ENCODE results near the gene DENND5A. TPM values are rescaled to one million over a fixed set of nuclear protein-coding genes. Genes with fewer than 3 reads are reported as not detected.

DENND5A gene
- total and polyA plus RNA-seq, 3 donors from 2014 or later, result 51.2 to 88.8 (median 73.6) TPM

GRCh38 chr11:9280655-9281301 is 15.6 kb upstream of the DENND5A start:
- Histone ChIP-seq H3K36me3 (ENCODE audit: low read depth, missing control alignments) (no peaks in the 10 kb centered on the region), H3K9me3 (no peaks in the 10 kb centered on the region), H3K27me3 (no peaks in the 10 kb centered on the region), H3K4me1 (no peaks in the 10 kb centered on the region), H3K4me3 (no peak overlapping the region), H3K27ac (no peak overlapping the region)
- TF ChIP-seq, protein P1, sequence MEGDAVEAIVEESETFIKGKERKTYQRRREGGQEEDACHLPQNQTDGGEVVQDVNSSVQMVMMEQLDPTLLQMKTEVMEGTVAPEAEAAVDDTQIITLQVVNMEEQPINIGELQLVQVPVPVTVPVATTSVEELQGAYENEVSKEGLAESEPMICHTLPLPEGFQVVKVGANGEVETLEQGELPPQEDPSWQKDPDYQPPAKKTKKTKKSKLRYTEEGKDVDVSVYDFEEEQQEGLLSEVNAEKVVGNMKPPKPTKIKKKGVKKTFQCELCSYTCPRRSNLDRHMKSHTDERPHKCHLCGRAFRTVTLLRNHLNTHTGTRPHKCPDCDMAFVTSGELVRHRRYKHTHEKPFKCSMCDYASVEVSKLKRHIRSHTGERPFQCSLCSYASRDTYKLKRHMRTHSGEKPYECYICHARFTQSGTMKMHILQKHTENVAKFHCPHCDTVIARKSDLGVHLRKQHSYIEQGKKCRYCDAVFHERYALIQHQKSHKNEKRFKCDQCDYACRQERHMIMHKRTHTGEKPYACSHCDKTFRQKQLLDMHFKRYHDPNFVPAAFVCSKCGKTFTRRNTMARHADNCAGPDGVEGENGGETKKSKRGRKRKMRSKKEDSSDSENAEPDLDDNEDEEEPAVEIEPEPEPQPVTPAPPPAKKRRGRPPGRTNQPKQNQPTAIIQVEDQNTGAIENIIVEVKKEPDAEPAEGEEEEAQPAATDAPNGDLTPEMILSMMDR (IDR thresholded peaks at IDR 0.05), result no peak
- no peak for TF ChIP-seq POLR2A (IDR thresholded peaks at IDR 0.05)
- 76 to 78% methylated on average over 4 of the region's 4 CpGs for WGBS, 2 donors
- no peak for DNase-seq
- intact Hi-C loops (cut with DNase I; ENCODE audit: low total_unique reads), result no loop called here

DNA sequence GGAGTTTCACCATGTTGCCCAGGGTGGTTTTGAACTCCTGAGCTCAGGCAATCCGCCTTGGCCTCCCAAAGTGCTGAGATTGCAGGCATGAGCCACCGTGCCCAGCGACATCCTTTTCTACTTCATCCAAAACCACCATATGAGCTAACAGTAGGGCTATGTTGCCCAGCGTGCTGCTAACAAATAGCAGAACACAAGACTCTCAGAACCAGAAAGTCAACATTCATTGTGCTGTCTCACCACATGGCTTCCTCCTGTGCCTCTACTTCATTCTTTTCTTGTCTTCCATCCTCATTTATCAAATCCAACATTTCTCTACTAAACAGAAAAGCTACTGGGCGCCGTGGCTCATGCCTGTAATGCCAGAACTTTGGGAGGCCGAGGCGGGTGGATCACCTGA is 12.0 kb upstream of the DENND5A start:
- no peak for TF ChIP-seq POLR2A (IDR thresholded peaks at IDR 0.05)
- TF ChIP-seq, protein P1 (IDR thresholded peaks at IDR 0.05), result no peak
- no peaks in the 10 kb centered on the region for H3K36me3 ChIP-seq (ENCODE audit: low read depth, missing control alignments)
- intact Hi-C loops (cut with DNase I; ENCODE audit: low total_unique reads), result no loop called here
- H3K4me3 ChIP-seq, result no peak overlapping the region
- 93 to 98% methylated on average over 8 of the region's 8 CpGs for WGBS, 2 donors
- DNase-seq, result no peak
- H3K4me1 ChIP-seq, result peaks cover 8% of the 10 kb centered on the region
- H3K27me3 ChIP-seq, result no peaks in the 10 kb centered on the region
- H3K27ac ChIP-seq, result no peak overlapping the region
- no peaks in the 10 kb centered on the region for H3K9me3 ChIP-seq

DNA sequence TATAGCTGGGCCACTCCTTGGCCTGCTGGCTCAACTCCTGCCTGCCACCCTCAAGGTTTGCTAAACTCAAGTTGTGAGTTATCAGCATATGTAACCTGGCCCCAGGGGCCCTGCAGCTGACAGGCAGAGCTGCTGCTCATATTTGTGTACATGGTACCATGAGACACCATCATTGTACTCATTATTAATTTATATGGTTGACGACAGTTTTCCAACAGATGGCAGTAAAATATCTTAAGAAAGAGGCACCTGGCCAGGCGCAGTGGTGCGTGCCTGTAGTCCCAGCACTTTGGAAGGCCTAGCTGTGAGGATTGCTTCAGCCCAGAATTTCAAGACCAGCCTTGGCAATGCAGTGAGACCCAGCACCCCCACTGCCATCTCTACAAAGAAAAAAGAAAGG is 11.4 kb upstream of the DENND5A start:
- TF ChIP-seq, protein P1 (IDR thresholded peaks at IDR 0.05), result no peak
- TF ChIP-seq POLR2A (IDR thresholded peaks at IDR 0.05), result no peak
- no peak for DNase-seq
- intact Hi-C loops (cut with DNase I; ENCODE audit: low total_unique reads), result no loop called here
- WGBS, 2 donors, result 85 to 92% methylated on average over 3 of the region's 3 CpGs
- Histone ChIP-seq H3K27me3 (no peaks in the 10 kb centered on the region), H3K4me1 (peaks cover 8% of the 10 kb centered on the region), H3K4me3 (no peak overlapping the region), H3K27ac (no peak overlapping the region), H3K9me3 (no peaks in the 10 kb centered on the region), H3K36me3 (ENCODE audit: low read depth, missing control alignments) (no peaks in the 10 kb centered on the region)

- 75 to 80% methylated on average over 8 of the region's 8 CpGs for WGBS, 2 donors
- no peak for DNase-seq
- Histone ChIP-seq H3K27me3 (no peaks in the 10 kb centered on the region), H3K36me3 (ENCODE audit: low read depth, missing control alignments) (no peaks in the 10 kb centered on the region), H3K9me3 (no peaks in the 10 kb centered on the region), H3K4me3 (no peak overlapping the region), H3K27ac (no peak overlapping the region), H3K4me1 (peaks cover 8% of the 10 kb centered on the region)
- intact Hi-C loops (cut with DNase I; ENCODE audit: low total_unique reads), result no loop called here
- TF ChIP-seq POLR2A (IDR thresholded peaks at IDR 0.05), result no peak
These were observed 9.5 kb upstream of the DENND5A start for GRCh38 chr11:9274499-9275258.

- Histone ChIP-seq H3K36me3 (ENCODE audit: low read depth, missing control alignments) (no peaks in the 10 kb centered on the region), H3K27me3 (no peaks in the 10 kb centered on the region)
- DNase-seq, result no peak
These were observed 8.5 kb upstream of the DENND5A start for GRCh38 chr11:9273376-9274336.

More at GRCh38 chr11:9273376-9274336, 8.5 kb upstream of the DENND5A start:
- WGBS, 2 donors, result 89 to 92% methylated on average over 15 of the region's 15 CpGs
- Histone ChIP-seq H3K9me3 (no peaks in the 10 kb centered on the region), H3K4me1 (peaks cover 8% of the 10 kb centered on the region), H3K4me3 (no peak overlapping the region), H3K27ac (no peak overlapping the region)
- TF ChIP-seq POLR2A (IDR thresholded peaks at IDR 0.05), result no peak
- TF ChIP-seq, protein P1 (IDR thresholded peaks at IDR 0.05), result no peak
- intact Hi-C loops (cut with DNase I; ENCODE audit: low total_unique reads), result no loop called here
